GM12878 (cell line): ENCODE data around the gene PARVA.

Source experiments
- CTCF ChIP-seq, 3 experiments: IDR thresholded peaks in 2 of 3; conservative IDR thresholded peaks in 1 of 3; 2 replicates each; pipeline ENCODE4 v1.5.1; 2011; ENCODE audit warnings: low read depth in 3 of 3, low read length in 3 of 3, mild to moderate bottlenecking in 3 of 3, control low read depth in 2 of 3, moderate library complexity in 2 of 3, inconsistent platforms in 1 of 3, mixed read lengths in 1 of 3; ENCODE audit not compliant: control insufficient read depth in 2 of 3, insufficient read depth in 1 of 3; ENCODE audit errors: extremely low read depth in 1 of 3
- CUX1 ChIP-seq: IDR thresholded peaks from 2 replicates; pipeline ENCODE4 v1.6.1; 2012; ENCODE audit warnings: improper control_type of control experiment, low read depth, low read length; ENCODE audit not compliant: insufficient replicate concordance
- EZH2 ChIP-seq: IDR thresholded peaks from 2 replicates; pipeline ENCODE4 v1.6.1; 2012; ENCODE audit warnings: low read depth, mild to moderate bottlenecking, control low read depth, inconsistent platforms, low read length, borderline replicate concordance; ENCODE audit not compliant: control insufficient read depth
- JUNB ChIP-seq: IDR thresholded peaks from 2 replicates; pipeline ENCODE4 v1.6.1; 2016; ENCODE audit warnings: antibody characterized with exemption, mild to moderate bottlenecking
- KDM1A ChIP-seq: fragments of 200-600 bp; sonication (generic); IDR thresholded peaks from 2 replicates; pipeline ENCODE4 v1.6.1; 2016; ENCODE audit warnings: borderline replicate concordance
- POLR2A ChIP-seq: IDR thresholded peaks from 2 replicates; pipeline ENCODE4 v1.6.1; 2011; ENCODE audit warnings: low read depth, mild to moderate bottlenecking, low read length
- POLR2AphosphoS2 ChIP-seq: IDR thresholded peaks from 2 replicates; pipeline ENCODE4 v1.6.1; 2011; ENCODE audit warnings: low read depth, mild to moderate bottlenecking, low read length, improper control_type of control experiment, moderate library complexity
- RELA ChIP-seq: fragments of 450-650 bp; IDR thresholded peaks from 2 replicates; pipeline ENCODE4 v1.8.0; 2014; ENCODE audit warnings: borderline replicate concordance; ENCODE audit not compliant: partially characterized antibody
- RFX5 ChIP-seq: IDR thresholded peaks from 2 replicates; pipeline ENCODE4 v1.6.1; 2011; ENCODE audit warnings: low read depth, low read length, improper control_type of control experiment
- SMARCA5 ChIP-seq: fragments of 450-650 bp; IDR thresholded peaks from 2 replicates; pipeline ENCODE4 v1.6.1; 2017; ENCODE audit warnings: mild to moderate bottlenecking
- ZBTB33 ChIP-seq: fragments of 450-650 bp; IDR thresholded peaks from 2 replicates; pipeline ENCODE4 v1.6.1; 2017; ENCODE audit warnings: mild to moderate bottlenecking
- ZNF622 ChIP-seq: fragments of 450-650 bp; IDR thresholded peaks from 2 replicates; pipeline ENCODE4 v1.6.1; 2017; ENCODE audit warnings: mild to moderate bottlenecking, inconsistent platforms

DNA sequence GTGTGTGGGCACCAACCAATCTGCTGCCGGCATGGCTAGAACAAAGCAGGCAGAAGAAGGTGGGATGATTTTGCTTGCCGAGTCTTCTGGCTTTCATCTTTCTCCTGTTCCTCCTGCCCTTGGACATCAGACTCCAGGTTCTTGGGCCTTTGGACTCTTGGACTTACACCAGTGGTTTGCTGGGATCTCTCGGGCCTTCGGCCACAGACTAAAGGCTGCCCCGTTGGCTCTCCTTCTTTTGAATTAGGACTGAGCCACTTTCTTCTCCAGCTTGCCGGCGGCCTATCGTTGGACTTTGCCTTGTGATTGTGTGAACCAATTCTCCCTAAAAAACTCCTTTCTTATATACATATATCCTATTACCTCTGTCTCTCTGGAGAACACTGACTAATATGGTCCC is 168.8 kb downstream of the PARVA start:
- TF ChIP-seq ZNF622 (no peak), JUNB (no peak), RELA (no peak), CTCF (IDR thresholded peaks at IDR 0.05 in 2 of 3, conservative IDR thresholded peaks at IDR 0.05 in 1 of 3; ENCODE audit: control insufficient read depth in 2 of 3, extremely low read depth in 1 of 3, insufficient read depth in 1 of 3, low read depth in 3 of 3, low read length in 3 of 3) (no peak), POLR2A (no peak), KDM1A (no peak), EZH2 (no peak), RFX5 (no peak), CUX1 (no peak), ZBTB33 (no peak), POLR2AphosphoS2 (no peak), SMARCA5 (no peak)
